Measurements from ENCODE around the gene ATXN1.

GRCh38 chr6:16602035-16602434 lies 159.2 kb downstream of the ATXN1 start:
- TF ChIP-seq ARNT (IDR thresholded peaks at IDR 0.05) (no peak), SUZ12 (IDR thresholded peaks at IDR 0.05) (no peak), LEF1 (IDR thresholded peaks at IDR 0.05; ENCODE audit: borderline replicate concordance) (no peak), ZNF384 (IDR thresholded peaks at IDR 0.05) (no peak), SP1 (IDR thresholded peaks at IDR 0.05) (no peak), L3MBTL2 (conservative IDR thresholded peaks at IDR 0.05) (no peak), PKNOX1 (IDR thresholded peaks at IDR 0.05) (no peak), FOXK2 (IDR thresholded peaks at IDR 0.05) (no peak), TARDBP (IDR thresholded peaks at IDR 0.05) (no peak), FOXA1 (IDR thresholded peaks at IDR 0.05) (no peak), ELF4 (IDR thresholded peaks at IDR 0.05) (no peak)

All from HEK293T (cell line).